Measurements from ENCODE around the gene SLC30A4.
A peak's percentile ranks its signal among the peaks of the same experiment; 100 is the strongest.

SLC30A4 gene

DNA sequence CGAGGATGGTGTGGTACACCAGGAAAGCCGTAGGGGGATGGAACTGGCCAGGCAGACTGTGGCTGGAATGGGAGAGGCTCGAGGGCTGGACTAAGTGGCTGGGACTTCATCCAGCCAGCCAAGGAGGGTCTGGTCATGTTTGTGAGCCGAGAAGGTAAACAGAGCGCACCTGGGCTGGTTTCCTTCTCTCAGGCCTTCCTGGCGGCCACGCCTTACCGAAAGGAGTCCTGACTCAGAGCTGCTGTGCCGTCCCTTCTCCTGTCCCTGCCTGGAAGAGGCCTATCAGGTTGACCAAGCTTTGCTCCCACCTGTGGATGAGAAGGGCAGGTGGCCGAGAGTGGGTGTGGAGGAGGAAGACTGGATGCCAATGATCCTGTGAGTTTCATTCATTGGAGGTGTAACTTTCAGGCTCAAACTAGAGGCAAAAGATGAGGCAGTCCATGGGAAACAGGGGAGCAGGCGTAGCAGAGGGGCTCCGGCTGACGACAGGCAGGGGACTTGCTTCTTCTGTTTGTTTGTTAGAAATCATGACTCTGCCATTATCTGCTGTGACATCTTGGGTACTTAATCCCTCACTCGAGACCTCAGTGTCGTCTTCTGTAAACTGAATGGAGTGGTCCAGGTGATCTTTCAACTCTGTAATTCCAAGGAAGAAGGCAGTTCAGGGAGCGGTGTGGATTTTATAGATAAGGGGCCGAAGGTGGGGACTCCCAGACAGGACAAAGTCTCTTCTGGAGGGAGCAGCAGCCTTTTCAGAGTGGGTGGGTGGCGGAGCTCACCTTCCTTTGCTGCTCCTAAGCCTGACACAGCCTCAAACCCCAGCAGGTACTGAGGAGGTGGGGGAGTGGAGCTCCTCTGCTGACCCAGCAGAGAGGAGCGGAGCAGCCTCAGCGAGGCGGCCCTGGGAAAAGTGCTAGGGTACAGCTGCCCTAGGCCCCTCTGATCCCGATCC is 72.4 kb downstream of the SLC30A4 start:
- DNase-seq (ENCODE audit: low spot score) = no peak

DNA sequence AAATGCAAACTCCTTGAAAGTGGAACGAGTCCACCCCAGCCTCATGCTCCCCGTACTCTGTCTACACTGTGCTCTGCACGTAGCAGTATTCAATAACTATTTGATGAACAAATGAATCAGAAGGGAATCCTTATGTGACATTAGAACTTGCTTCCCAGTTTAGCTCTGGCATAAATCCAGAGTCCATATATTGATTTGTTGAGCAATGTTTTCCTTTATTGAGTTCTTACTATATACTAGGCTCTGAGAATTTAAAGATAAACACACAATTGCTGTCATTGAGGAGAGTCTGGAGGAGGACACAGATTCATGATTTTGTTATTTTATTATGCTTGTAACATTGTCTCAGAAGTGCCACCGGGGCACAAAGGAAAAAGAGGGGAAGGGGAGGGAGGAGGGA is 73.2 kb downstream of the SLC30A4 start:
- no peak for DNase-seq (ENCODE audit: low spot score)

DNA sequence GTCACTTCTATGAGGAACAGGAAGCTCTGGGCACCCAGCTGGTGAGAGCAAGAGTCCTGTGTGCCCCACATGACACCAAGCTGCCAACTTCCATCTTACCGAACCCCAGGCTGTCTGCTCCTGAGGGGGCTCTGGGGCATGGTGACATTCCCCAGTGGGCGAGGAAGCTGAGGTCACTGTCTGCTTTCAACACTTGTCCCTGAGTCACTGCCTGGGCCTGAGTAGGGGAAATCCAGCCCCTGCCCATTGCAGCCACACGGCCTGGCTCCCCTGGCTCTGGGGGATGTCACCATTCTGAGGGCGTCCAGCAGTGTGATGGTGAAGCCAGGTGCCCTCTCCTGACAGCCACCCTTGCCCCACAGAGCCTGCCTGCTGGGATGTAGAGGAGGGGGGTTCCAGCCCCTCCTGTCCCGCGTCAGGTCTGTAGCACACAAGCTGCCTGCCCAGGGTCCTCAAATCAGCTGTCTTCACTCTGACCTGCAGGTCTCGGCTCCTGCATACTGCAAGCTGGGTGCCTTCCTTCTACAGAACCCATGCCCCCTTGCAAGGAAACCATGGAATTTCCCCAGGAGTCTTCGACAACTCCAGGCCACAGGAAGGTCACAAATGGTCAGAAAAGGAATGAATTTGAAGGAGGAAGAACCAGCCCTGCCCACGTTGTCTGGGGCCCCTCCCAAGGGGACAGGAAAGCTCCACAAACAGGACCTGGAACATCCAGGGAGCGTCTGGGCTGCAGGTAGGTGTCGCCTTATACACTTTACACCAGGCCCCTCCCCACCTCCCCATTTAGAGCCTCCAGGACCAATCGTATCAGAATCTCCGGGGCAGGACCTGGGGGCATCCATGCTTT is 74.3 kb downstream of the SLC30A4 start:
- no peak for DNase-seq (ENCODE audit: low spot score)

GRCh38 chr15:45443645-45444044 is 78.9 kb downstream of the SLC30A4 start:
- DNase-seq (ENCODE audit: low spot score) = no peak

- DNase-seq (ENCODE audit: low spot score) = no peak
Measured at GRCh38 chr15:45442507-45443135, 79.9 kb downstream of the SLC30A4 start.

- peak; percentile 30 for DNase-seq (ENCODE audit: low spot score)
Measured at GRCh38 chr15:45441686-45442085, 80.9 kb downstream of the SLC30A4 start.

GRCh38 chr15:45441036-45441435 is 81.5 kb downstream of the SLC30A4 start:
- no peak for DNase-seq (ENCODE audit: low spot score)

DNA sequence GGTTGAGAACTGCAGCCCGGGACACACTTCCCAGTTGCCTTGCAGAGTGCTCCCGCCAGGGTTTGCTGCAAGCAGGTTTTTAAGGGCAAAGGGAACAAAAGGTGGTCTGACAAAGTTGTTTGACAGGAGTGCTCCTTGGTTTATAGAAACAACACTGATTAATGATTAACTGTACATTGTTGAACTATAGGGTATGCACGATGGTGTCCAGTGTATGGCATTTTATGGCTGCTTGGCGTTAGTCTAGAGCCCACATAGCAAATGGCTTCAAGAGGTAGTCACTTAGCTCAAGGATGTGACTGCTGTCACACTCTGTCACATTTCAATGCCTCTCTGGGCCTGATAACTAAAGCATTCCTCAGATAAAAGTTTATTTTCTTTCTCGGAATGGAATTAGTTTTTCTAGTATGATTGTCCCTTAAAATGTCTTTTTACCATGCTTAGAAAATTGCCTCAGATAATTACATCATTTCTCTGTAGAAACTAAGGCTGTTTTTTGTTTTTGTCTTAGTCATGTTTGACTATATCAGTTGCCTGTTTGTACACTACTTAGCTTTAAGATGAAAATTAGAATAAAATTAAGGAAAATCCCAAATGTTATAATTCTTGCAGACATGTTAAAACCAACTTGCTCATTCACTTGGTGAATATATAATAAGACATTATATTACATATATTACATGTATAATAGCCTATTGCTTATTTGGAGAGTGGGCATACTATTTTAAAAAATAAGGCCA is 82.9 kb downstream of the SLC30A4 start:
- DNase-seq (ENCODE audit: low spot score) = no peak

DNA sequence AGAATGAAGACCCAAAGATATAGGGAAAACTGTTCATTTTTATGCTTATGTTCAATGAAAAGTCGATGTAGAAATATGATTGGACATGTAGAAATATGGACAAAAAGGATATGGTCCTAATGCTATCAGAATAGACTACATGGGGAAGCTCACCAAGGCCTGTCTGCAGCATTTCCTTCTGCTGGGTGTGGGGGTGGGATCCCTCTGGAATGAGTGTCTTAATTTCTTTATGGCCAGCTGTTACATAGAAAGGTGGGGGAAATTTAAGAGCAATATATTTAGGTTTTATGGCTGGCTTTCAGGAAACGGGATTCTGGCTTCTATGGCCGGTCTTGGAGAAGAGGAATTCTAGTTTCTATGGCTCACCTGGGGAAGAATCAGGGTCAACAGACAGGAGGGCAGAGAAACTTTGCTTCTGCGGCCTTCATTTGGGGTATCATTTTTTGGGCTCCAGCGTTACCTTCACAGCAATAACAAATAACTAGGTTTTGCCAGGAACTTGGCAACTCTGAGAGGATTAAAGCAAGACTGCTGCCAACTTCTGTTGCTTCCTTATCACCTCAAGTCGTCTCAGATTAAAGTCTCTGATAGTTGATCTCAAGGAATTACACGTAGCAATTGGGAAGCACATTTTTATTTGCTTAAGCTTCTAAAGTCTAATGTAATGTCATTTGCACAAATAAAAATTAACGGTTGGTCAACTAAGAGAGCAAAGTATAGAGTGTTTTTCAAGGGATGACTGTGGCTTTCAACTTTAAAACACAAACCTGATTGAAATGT is 87.2 kb downstream of the SLC30A4 start:
- no peak for DNase-seq (ENCODE audit: low spot score)

- DNase-seq (ENCODE audit: low spot score) = no peak
Measured at GRCh38 chr15:45434078-45434567, 88.4 kb downstream of the SLC30A4 start.

DNA sequence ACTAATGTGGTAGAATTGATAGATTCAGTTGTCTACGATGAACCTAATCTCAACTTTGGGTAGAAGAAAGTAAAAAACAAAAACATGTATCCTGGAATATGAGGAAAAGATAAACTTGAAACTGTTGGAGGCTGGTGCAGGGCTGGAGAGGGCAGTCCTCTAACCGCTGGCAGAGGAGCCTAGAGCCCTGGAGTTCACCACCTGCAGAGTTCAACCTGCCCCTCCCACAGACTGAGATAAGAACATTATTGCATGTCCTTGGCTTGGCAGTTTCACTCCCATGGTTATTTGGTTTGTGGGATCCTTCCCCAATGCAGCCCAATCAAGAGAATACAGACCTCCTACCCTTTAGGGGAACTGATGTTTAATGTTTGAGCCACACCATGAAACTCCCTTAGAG is 91.0 kb downstream of the SLC30A4 start:
- no peak for DNase-seq (ENCODE audit: low spot score)

GRCh38 chr15:45429941-45430792 is 92.4 kb downstream of the SLC30A4 start:
- DNase-seq (ENCODE audit: low spot score) = peak; percentile 58

Measured in kidney capillary endothelial cell (primary cell).